ENCODE measurements around the gene PACS2. TPM values are rescaled to one million over a fixed set of nuclear protein-coding genes. Genes with fewer than 3 reads are reported as not detected.
"Not testable (repeated sequence)": the region's sequence is repeated elsewhere in the genome, so short reads cannot be mapped to it uniquely, and the experiment has no call there.

Gene PACS2
- total and polyA plus RNA-seq, 4 donors: 5.1 to 21.9 (median 9.8) TPM

GRCh38 chr14:105275267-105275946 lies 39.1 kb upstream of the PACS2 start (continued):
- TF ChIP-seq MAX (IDR thresholded peaks at IDR 0.05) (no peak), HNF4G (IDR thresholded peaks at IDR 0.05) (no peak)

GRCh38 chr14:105277448-105277847 lies 37.1 kb upstream of the PACS2 start:
- 78% methylated on average over 3 of the region's 4 CpGs for WGBS
- not testable (repeated sequence) for H3K27ac ChIP-seq (ENCODE audit: low read depth in 1 of 2, low read length in 2 of 2); DNase-seq (ENCODE audit: low spot score)

GRCh38 chr14:105279642-105280361 lies 34.7 kb upstream of the PACS2 start:
- Histone ChIP-seq H3K4me1 (ENCODE audit: control insufficient read depth in 4 of 4, insufficient read depth in 4 of 4, low read length in 3 of 4) (peaks cover 5 to 11% (median 10%) of the 10 kb centered on the region in 4 donors), H3K4me3 (ENCODE audit: low read depth in 1 of 3, low read length in 3 of 3) (no peak overlapping the region), H3K36me3 (ENCODE audit: control insufficient read depth in 4 of 4, insufficient read depth in 3 of 4, low read depth in 1 of 4, low read length in 3 of 4) (no peaks in the 10 kb centered on the region), H3K9me3 (ENCODE audit: control insufficient read depth in 4 of 4, low read length in 3 of 4) (no peaks in the 10 kb centered on the region), H3K27me3 (ENCODE audit: control insufficient read depth in 4 of 4, insufficient read depth in 4 of 4, low read length in 3 of 4) (no peaks in the 10 kb centered on the region), H3K9ac (ENCODE audit: low read depth in 1 of 2, low read length in 2 of 2) (no peak overlapping the region), H3K27ac (ENCODE audit: low read depth in 1 of 2, low read length in 2 of 2) (no peak overlapping the region)
- 88% methylated on average over 18 of the region's 18 CpGs for WGBS
- TF ChIP-seq ZBTB33 (IDR thresholded peaks at IDR 0.05) (no peak), REST (IDR thresholded peaks at IDR 0.05) (no peak), HNF4A (conservative IDR thresholded peaks at IDR 0.05) (no peak), HNF4G (IDR thresholded peaks at IDR 0.05) (no peak), EGR1 (IDR thresholded peaks at IDR 0.05; ENCODE audit: low read depth in 2 of 2) (no peak), FOXA2 (IDR thresholded peaks at IDR 0.05) (no peak), YY1 (IDR thresholded peaks at IDR 0.05) (no peak), SP1 (IDR thresholded peaks at IDR 0.05) (no peak), JUND (IDR thresholded peaks at IDR 0.05) (no peak), TAF1 (conservative IDR thresholded peaks at IDR 0.05) (no peak), RAD21 (IDR thresholded peaks at IDR 0.05) (no peak), FOXA1 (IDR thresholded peaks at IDR 0.05) (no peak), NR2F2 (IDR thresholded peaks at IDR 0.05) (no peak), MAX (IDR thresholded peaks at IDR 0.05) (no peak), RXRA (IDR thresholded peaks at IDR 0.05) (no peak), ATF3 (IDR thresholded peaks at IDR 0.05) (no peak), GABPA (IDR thresholded peaks at IDR 0.05 in 1 of 2, conservative IDR thresholded peaks at IDR 0.05 in 1 of 2) (no peak), CTCF (IDR thresholded peaks at IDR 0.05; ENCODE audit: low read depth, low read length, missing input control) (no peak)
- DNase-seq (ENCODE audit: low spot score): no peak

More at GRCh38 chr14:105277448-105277847, 37.1 kb upstream of the PACS2 start:
- H3K4me1 ChIP-seq (ENCODE audit: control insufficient read depth in 4 of 4, insufficient read depth in 4 of 4, low read length in 3 of 4); H3K4me3 ChIP-seq (ENCODE audit: low read depth in 1 of 3, low read length in 3 of 3); H3K9ac ChIP-seq (ENCODE audit: low read depth in 1 of 2, low read length in 2 of 2); H3K36me3 ChIP-seq (ENCODE audit: control insufficient read depth in 4 of 4, insufficient read depth in 3 of 4, low read depth in 1 of 4, low read length in 3 of 4); H3K9me3 ChIP-seq (ENCODE audit: control insufficient read depth in 4 of 4, low read length in 3 of 4); H3K27me3 ChIP-seq (ENCODE audit: control insufficient read depth in 4 of 4, insufficient read depth in 4 of 4, low read length in 3 of 4): not testable (repeated sequence)
